Bone marrow (tissue), 2 donors: Measurements from ENCODE around the gene LYPD6.

Experiments used
- DNase-seq, 2 donors: peaks; one replicate each; lab custom pipeline; 2025; lab: John Stamatoyannopoulos, UW

The LYPD6 gene

DNA sequence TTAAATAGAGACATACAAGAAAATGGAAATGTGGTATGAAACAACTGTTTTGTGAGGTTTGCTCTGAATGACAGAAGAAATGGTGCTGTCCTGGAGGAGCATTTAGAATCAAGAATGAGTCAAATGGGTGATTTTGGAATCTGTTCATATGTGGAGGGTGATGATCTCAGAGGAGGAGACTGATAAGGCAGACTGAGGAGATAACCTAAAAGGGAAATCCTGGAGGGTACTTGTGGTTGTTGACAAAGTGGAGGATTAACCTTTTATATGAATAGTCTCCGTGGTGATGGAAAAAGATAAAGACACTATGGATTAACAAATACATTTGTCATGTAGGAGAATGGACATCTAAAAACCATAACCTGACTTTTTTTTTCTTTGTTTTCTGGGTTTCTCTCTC lies 183.1 kb downstream of the LYPD6 start:
- no peak for DNase-seq
